Measurements from ENCODE around the gene FCRL1. TPM values are rescaled to one million over a fixed set of nuclear protein-coding genes. Genes with fewer than 3 reads are reported as not detected.

Gene FCRL1
- total and polyA plus RNA-seq, 10 donors: 54.5 to 158 (median 89.7) TPM

DNA sequence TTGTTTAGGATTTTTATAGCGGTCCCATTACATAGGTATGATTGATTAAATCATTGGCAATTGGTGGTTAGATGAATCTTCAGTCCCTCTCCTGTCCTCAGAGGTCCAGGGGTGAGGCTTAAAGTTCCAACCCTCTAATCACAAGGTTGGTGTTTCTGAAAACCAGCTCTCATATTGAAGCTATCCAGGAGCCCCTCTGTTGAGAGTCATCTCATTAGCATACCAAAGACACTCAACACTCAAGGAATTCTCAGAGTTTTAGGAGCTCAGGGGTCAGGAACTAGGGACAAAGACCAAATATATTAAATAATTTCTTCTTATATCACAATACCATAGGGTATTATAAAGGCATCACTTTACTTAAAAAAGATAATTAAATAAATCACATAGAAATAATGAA lies 66.3 kb downstream of the FCRL1 start:
- no peak overlapping the region for H3K4me3 ChIP-seq
- H3K27ac ChIP-seq: no peak overlapping the region
- 64 to 88% (median 81%) methylated on average over 1 of the region's 1 CpG for WGBS, 5 donors
- peaks cover 0 to 5% (median under 1%) of the 10 kb centered on the region in 8 donors for H3K9me3 ChIP-seq
- DNase-seq: no peak
- peaks cover 0 to 64% (median 0%) of the 10 kb centered on the region in 6 donors for H3K36me3 ChIP-seq
- H3K4me1 ChIP-seq: peaks cover 0 to 2% (median 0%) of the 10 kb centered on the region in 6 donors
- no peaks in the 10 kb centered on the region for H3K27me3 ChIP-seq (replicated peaks in 1 of 7)
- intact Hi-C loops (cut with DNase I; ENCODE audit: low total_unique reads): no loop called here
- TF ChIP-seq POLR2AphosphoS5 (IDR thresholded peaks at IDR 0.05) (no peak), POLR2A (IDR thresholded peaks at IDR 0.05) (no peak), CTCF (IDR thresholded peaks at IDR 0.05 in 8 of 11, conservative IDR thresholded peaks at IDR 0.05 in 3 of 11) (no peak)

GRCh38 chr1:157751283-157751682 lies 68.6 kb downstream of the FCRL1 start:
- intact Hi-C loops (cut with DNase I; ENCODE audit: low total_unique reads): no loop called here
- TF ChIP-seq POLR2A (IDR thresholded peaks at IDR 0.05) (no peak), POLR2AphosphoS5 (IDR thresholded peaks at IDR 0.05) (no peak), CTCF (IDR thresholded peaks at IDR 0.05 in 8 of 11, conservative IDR thresholded peaks at IDR 0.05 in 3 of 11) (no peak)

DNA sequence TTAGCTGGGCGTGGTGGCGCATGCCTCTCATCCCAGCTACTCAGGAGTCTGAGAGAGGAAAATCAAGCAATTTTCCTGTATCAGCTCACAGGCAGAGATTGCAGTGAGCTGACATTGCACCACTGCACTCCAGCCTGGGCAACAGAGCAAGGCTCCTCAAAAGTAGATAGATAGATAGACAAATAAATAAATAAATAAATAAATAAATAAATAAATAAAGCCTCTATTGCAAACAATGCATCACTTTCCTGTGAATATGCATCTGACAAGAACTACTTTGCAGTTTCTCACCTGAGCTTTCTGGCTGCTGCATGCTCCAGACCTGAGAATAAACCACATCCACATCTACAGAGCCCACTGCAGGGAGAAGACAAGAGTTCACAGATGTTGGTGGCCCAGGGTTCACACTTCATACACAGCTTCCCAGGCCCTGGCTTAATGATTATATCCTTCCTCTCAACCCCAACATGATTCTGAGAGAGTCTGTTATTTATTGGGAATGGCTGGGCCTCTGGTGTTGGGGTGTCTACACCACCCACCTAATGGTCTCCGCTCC lies 71.6 kb downstream of the FCRL1 start:
- TF ChIP-seq POLR2A (IDR thresholded peaks at IDR 0.05) (no peak), CTCF (IDR thresholded peaks at IDR 0.05 in 8 of 11, conservative IDR thresholded peaks at IDR 0.05 in 3 of 11) (no peak), POLR2AphosphoS5 (IDR thresholded peaks at IDR 0.05) (no peak)
- Histone ChIP-seq H3K27me3 (replicated peaks in 1 of 7) (no peaks in the 10 kb centered on the region), H3K27ac (no peak overlapping the region), H3K9me3 (no peaks in the 10 kb centered on the region), H3K4me3 (no peak overlapping the region), H3K36me3 (peaks cover 0 to 33% (median 1%) of the 10 kb centered on the region in 6 donors), H3K4me1 (peaks cover 0 to 21% (median 5%) of the 10 kb centered on the region in 6 donors)
- 91 to 100% (median 96%) methylated on average over 3 of the region's 3 CpGs for whole genome bisulfite sequencing, 5 donors
- intact Hi-C loops (cut with DNase I; ENCODE audit: low total_unique reads): no loop called here
- no peak for DNase-seq

More at GRCh38 chr1:157751283-157751682, 68.6 kb downstream of the FCRL1 start:
- H3K36me3 ChIP-seq: peaks cover 0 to 50% (median under 1%) of the 10 kb centered on the region in 6 donors
- H3K4me1 ChIP-seq: peaks cover 0 to 21% (median 5%) of the 10 kb centered on the region in 6 donors
- no peak for DNase-seq
- 55 to 80% (median 76%) methylated on average over 3 of the region's 3 CpGs for WGBS, 5 donors
- no peak overlapping the region for H3K27ac ChIP-seq
- no peaks in the 10 kb centered on the region for H3K9me3 ChIP-seq
- H3K4me3 ChIP-seq: no peak overlapping the region
- no peaks in the 10 kb centered on the region for H3K27me3 ChIP-seq (replicated peaks in 1 of 7)

Small RNA genes lying within 50 kb of the gene (small RNA-seq; reads per million reads assigned to genes)
- gene MRPS21P2: 0 reads per million in 4 donors

Other genes starting within 250 kb of the FCRL1 start
- 1 to 10 TPM in 5 of 7 donors, under 1 TPM in 2; 0.26 to 3.8 (median 1.5) TPM for gene FCRL4, start 222.0 kb downstream of the FCRL1 start, total RNA-seq
- 1 to 10 TPM; 2.2 to 6.0 (median 4.7) TPM for gene FCRL4, start 222.0 kb downstream of the FCRL1 start, polyA plus RNA-seq
- gene FCRL3, start 119.4 kb downstream of the FCRL1 start, total RNA-seq: 100 to 1,000 TPM in 2 of 7 donors, 10 to 100 TPM in 5; 41.6 to 110 (median 64.1) TPM
- 10 to 100 TPM; 24.0 to 89.6 (median 39.0) TPM for gene FCRL3, start 119.4 kb downstream of the FCRL1 start, polyA plus RNA-seq
- gene FCRL2, start 43.0 kb downstream of the FCRL1 start, total RNA-seq: 10 to 100 TPM; 32.9 to 71.1 (median 43.6) TPM
- 100 to 1,000 TPM in 1 of 3 donors, 10 to 100 TPM in 2; 93.1 to 236 (median 96.6) TPM for gene FCRL2, start 43.0 kb downstream of the FCRL1 start, polyA plus RNA-seq
- gene CD5L, start 21.7 kb upstream of the FCRL1 start, total RNA-seq: 100 to 1,000 TPM; 348 to 892 (median 512) TPM
- 10 to 100 TPM; 16.8 to 60.8 (median 42.6) TPM for gene CD5L, start 21.7 kb upstream of the FCRL1 start, polyA plus RNA-seq
- gene KIRREL1, start 173.5 kb upstream of the FCRL1 start, total RNA-seq: 10 to 100 TPM; 14.0 to 50.9 (median 24.5) TPM
- 1 to 10 TPM; 1.4 to 3.9 (median 1.7) TPM for gene KIRREL1, start 173.5 kb upstream of the FCRL1 start, polyA plus RNA-seq

Measured in spleen (tissue), 11 donors.